ENCODE measurements around the gene IBA57.

- no peak for TF ChIP-seq POLR2A (IDR thresholded peaks at IDR 0.05)
- TF ChIP-seq CTCF (IDR thresholded peaks at IDR 0.05 in 4 of 5, conservative IDR thresholded peaks at IDR 0.05 in 1 of 5), result no peak
Measured at GRCh38 chr1:228198977-228199590, 33.5 kb downstream of the IBA57 start.
